ENCODE data around the gene OSBPL2.

GRCh38 chr20:62203378-62204030, 34.8 kb upstream of the OSBPL2 start:
- TF ChIP-seq POLR2AphosphoS5 (IDR thresholded peaks at IDR 0.05; ENCODE audit: insufficient read depth in 1 of 2, low read depth in 1 of 2) (no peak), POLR2A (IDR thresholded peaks at IDR 0.05) (no peak)

Measured in vagina (tissue), 2 donors.